ENCODE results near the gene ADRA2C.

DNA sequence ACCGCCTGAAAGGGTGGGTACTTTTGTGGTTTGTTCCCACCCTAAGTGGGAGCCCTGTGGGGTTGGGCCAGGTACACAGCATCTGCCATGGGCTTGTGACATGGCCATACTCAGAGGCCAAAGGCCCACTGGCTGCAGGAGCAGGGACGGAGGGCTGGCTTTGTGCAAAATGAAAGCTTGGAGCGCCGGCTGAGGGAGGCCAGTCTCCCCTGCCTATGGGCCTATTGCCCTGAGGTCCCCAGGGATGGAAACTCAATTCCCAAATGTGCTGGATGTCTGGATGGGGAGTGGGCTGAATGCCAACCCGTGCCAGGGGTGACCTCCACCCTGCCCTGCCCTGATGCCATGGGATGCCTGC lies 10.8 kb downstream of the ADRA2C start:
- TF ChIP-seq, protein P1, sequence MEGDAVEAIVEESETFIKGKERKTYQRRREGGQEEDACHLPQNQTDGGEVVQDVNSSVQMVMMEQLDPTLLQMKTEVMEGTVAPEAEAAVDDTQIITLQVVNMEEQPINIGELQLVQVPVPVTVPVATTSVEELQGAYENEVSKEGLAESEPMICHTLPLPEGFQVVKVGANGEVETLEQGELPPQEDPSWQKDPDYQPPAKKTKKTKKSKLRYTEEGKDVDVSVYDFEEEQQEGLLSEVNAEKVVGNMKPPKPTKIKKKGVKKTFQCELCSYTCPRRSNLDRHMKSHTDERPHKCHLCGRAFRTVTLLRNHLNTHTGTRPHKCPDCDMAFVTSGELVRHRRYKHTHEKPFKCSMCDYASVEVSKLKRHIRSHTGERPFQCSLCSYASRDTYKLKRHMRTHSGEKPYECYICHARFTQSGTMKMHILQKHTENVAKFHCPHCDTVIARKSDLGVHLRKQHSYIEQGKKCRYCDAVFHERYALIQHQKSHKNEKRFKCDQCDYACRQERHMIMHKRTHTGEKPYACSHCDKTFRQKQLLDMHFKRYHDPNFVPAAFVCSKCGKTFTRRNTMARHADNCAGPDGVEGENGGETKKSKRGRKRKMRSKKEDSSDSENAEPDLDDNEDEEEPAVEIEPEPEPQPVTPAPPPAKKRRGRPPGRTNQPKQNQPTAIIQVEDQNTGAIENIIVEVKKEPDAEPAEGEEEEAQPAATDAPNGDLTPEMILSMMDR (conservative IDR thresholded peaks at IDR 0.05): no peak
- TF ChIP-seq EZH2 (IDR thresholded peaks at IDR 0.05; ENCODE audit: low read depth): no peak
